ENCODE data around the gene TMEM115.

Gene TMEM115

GRCh38 chr3:50326182-50326541 is 33.2 kb downstream of the TMEM115 start:
- TF ChIP-seq, protein P1, sequence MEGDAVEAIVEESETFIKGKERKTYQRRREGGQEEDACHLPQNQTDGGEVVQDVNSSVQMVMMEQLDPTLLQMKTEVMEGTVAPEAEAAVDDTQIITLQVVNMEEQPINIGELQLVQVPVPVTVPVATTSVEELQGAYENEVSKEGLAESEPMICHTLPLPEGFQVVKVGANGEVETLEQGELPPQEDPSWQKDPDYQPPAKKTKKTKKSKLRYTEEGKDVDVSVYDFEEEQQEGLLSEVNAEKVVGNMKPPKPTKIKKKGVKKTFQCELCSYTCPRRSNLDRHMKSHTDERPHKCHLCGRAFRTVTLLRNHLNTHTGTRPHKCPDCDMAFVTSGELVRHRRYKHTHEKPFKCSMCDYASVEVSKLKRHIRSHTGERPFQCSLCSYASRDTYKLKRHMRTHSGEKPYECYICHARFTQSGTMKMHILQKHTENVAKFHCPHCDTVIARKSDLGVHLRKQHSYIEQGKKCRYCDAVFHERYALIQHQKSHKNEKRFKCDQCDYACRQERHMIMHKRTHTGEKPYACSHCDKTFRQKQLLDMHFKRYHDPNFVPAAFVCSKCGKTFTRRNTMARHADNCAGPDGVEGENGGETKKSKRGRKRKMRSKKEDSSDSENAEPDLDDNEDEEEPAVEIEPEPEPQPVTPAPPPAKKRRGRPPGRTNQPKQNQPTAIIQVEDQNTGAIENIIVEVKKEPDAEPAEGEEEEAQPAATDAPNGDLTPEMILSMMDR (IDR thresholded peaks at IDR 0.05; ENCODE audit: control insufficient read depth, insufficient read depth, low read depth, low read length, missing control alignments): no peak
- DNase-seq (ENCODE audit: low read depth): no peak
- H3K4me3 ChIP-seq (ENCODE audit: control insufficient read depth, low read depth, low read length): no peak overlapping the region

DNA sequence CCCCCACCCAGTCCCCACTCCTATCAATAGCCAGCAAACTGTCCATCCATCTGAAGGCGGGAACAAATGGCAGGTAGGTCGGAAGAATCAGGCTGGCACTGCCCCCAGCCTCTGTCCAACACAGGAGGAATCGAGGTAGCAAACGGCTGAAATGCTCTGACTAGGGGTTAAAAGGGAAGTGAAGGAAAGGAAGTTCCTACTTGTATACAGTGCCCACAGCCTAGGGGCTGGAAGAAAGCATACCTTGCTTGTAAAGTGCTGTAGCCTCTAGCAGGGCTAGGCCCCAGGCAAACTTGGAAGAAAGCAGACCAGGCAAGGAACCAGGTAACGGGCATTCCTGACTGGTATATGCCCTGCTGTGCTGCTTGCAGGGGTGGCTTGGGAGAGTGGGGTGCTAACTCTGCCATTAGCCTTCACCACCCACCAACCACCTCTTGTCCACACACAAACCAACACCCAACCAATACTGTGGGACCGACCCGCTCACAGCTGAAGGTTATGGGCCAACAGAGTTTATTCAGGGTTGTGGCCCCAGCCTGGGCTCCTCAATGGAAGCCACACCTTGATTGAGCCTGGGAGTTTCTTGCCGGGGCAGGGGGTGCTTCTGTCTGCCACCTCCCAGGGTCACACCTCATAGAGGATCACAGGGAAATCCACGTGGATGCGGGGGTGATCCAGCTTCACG is 33.7 kb downstream of the TMEM115 start:
- TF ChIP-seq, protein P1 (IDR thresholded peaks at IDR 0.05; ENCODE audit: control insufficient read depth, insufficient read depth, low read depth, low read length, missing control alignments): no peak
- no peak overlapping the region for H3K4me3 ChIP-seq (ENCODE audit: control insufficient read depth, low read depth, low read length)
- no peak for DNase-seq (ENCODE audit: low read depth)

DNA sequence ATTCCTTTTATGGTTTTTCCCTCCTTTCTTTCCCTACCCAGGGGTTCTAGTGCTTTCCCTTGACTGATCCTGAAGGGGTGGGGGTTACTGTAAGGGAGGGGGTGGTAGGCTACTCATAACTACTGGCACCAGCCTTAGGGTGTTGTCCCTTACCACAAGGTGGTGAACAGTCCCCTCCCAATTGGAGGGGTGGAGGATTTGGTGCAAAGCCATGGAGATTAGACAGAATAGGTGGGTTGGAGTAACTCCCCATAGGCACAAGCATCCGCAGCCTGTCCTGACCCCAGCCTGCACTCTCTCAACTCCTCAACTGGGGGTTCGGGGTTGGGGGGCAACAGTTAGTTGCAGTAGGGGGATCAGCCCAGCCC is 34.2 kb downstream of the TMEM115 start:
- DNase-seq (ENCODE audit: low read depth): no peak
- no peak overlapping the region for H3K4me3 ChIP-seq (ENCODE audit: control insufficient read depth, low read depth, low read length)
- TF ChIP-seq, protein P1 (IDR thresholded peaks at IDR 0.05; ENCODE audit: control insufficient read depth, insufficient read depth, low read depth, low read length, missing control alignments): no peak

GRCh38 chr3:50324351-50325112 is 34.8 kb downstream of the TMEM115 start:
- DNase-seq (ENCODE audit: low read depth): no peak
- TF ChIP-seq, protein P1 (IDR thresholded peaks at IDR 0.05; ENCODE audit: control insufficient read depth, insufficient read depth, low read depth, low read length, missing control alignments): peak; percentile 86
- H3K4me3 ChIP-seq (ENCODE audit: control insufficient read depth, low read depth, low read length): no peak overlapping the region

- TF ChIP-seq, protein P1 (IDR thresholded peaks at IDR 0.05; ENCODE audit: control insufficient read depth, insufficient read depth, low read depth, low read length, missing control alignments): no peak
- no peak overlapping the region for H3K4me3 ChIP-seq (ENCODE audit: control insufficient read depth, low read depth, low read length)
- no peak for DNase-seq (ENCODE audit: low read depth)
These were observed 35.6 kb downstream of the TMEM115 start for GRCh38 chr3:50323614-50324199.

DNA sequence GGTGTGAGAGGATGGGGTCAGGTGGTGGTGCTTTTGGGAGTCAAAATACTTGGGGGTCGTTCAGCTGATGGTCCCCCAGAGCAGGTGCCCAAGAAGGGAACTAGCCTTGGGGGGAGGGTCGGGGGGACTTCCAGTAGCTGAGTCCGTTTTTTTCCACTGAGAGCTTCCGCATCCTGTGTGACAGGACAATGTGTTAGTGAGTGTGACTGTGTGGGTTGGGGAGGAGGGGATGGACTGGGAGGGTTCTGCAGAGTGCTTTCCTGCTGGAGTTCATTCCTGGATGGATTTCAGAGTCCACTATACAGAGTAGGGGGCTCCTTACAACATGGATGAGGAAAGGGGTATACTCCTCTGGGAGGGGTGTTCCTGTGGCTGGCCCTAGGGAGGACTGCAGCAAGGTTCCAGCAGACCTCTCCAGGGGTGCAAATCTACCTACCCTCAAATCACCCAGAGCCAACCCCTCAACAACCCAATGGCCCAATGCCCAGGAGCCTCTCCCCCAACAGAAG is 36.2 kb downstream of the TMEM115 start:
- no peak overlapping the region for H3K4me3 ChIP-seq (ENCODE audit: control insufficient read depth, low read depth, low read length)
- TF ChIP-seq, protein P1 (IDR thresholded peaks at IDR 0.05; ENCODE audit: control insufficient read depth, insufficient read depth, low read depth, low read length, missing control alignments): no peak
- no peak for DNase-seq (ENCODE audit: low read depth)
